ENCODE measurements around the gene GRM4.
"Not testable (repeated sequence)": the region's sequence is repeated elsewhere in the genome, so short reads cannot be mapped to it uniquely, and the experiment has no call there.

Gene GRM4
- 0 to 0.28 (median 0.06) reads per million in 18 experiments for total RNA-seq

GRCh38 chr6:34146021-34146782 lies at the start of gene GRM4:
Gene GRM4, minus strand, starts transcription at chr6:34146087. Its CDS starts 12,591 bp downstream, at chr6:34133496.
- DNase-seq = no peak

GRCh38 chr6:34194772-34195171 lies 48.9 kb upstream of the GRM4 start:
- DNase-seq = no peak

GRCh38 chr6:34190504-34191122 lies 44.7 kb upstream of the GRM4 start:
- DNase-seq = peak in 1 of 2 donors; percentile 16

- peak; percentile 86 to 92 for DNase-seq
Observed at GRCh38 chr6:34189806-34190503, 44.1 kb upstream of the GRM4 start.

- DNase-seq = not testable (repeated sequence)
Observed at GRCh38 chr6:34184726-34185125, 38.8 kb upstream of the GRM4 start.

GRCh38 chr6:34182751-34183531 lies 37.1 kb upstream of the GRM4 start:
- DNase-seq = peak; percentile 94 to 96

GRCh38 chr6:34181908-34182307 lies 36.0 kb upstream of the GRM4 start:
- DNase-seq = no peak

GRCh38 chr6:34179106-34179720 lies 33.3 kb upstream of the GRM4 start:
- DNase-seq = no peak

- DNase-seq = no peak
Observed at GRCh38 chr6:34178357-34179105, 32.6 kb upstream of the GRM4 start.

- DNase-seq = no peak
Observed at GRCh38 chr6:34177181-34177591, 31.3 kb upstream of the GRM4 start.

- DNase-seq = no peak
Observed at GRCh38 chr6:34176261-34177031, 30.6 kb upstream of the GRM4 start.

GRCh38 chr6:34174846-34175399 lies 29.0 kb upstream of the GRM4 start:
- DNase-seq = no peak

- DNase-seq = no peak
Observed at GRCh38 chr6:34172961-34173775, 27.3 kb upstream of the GRM4 start.

GRCh38 chr6:34170346-34170745 lies 24.5 kb upstream of the GRM4 start:
- no peak for DNase-seq

GRCh38 chr6:34169897-34170296 lies 24.0 kb upstream of the GRM4 start:
- no peak for DNase-seq

- no peak for DNase-seq
Observed at GRCh38 chr6:34161857-34162515, 16.1 kb upstream of the GRM4 start.

GRCh38 chr6:34159844-34160243 lies 14.0 kb upstream of the GRM4 start:
- no peak for DNase-seq

GRCh38 chr6:34158876-34159275 lies 13.0 kb upstream of the GRM4 start:
- no peak for DNase-seq

GRCh38 chr6:34157851-34158250 lies 12.0 kb upstream of the GRM4 start:
- peak; percentile 47 to 73 for DNase-seq

All from inflammatory macrophage (primary cell).